ENCODE measurements around the gene PIWIL4. TPM values are rescaled to one million over a fixed set of nuclear protein-coding genes. Genes with fewer than 3 reads are reported as not detected.

PIWIL4 gene
- total and polyA plus RNA-seq, 9 of the 15 experiments (the other 6 are each of a cell fraction or from before 2014, with no cell fraction given): 6.3 to 17.0 (median 10.8) TPM

- no peak for ATAC-seq
- CTCF ChIA-PET (ENCODE audit: low intra/inter-chr PET ratio): no interaction called here
- POLR2A ChIA-PET: no interaction called here
- Histone ChIP-seq H3K9me1 (ENCODE audit: control insufficient read depth, insufficient read depth, low read length) (no peaks in the 10 kb centered on the region), H3K79me2 (ENCODE audit: control insufficient read depth, insufficient read depth, low read length) (no peaks in the 10 kb centered on the region), H2AFZ (ENCODE audit: low read depth, low read length) (no peak overlapping the region), H3K9me3 (replicated peaks; ENCODE audit: control insufficient read depth, insufficient read depth, low read depth, low read length) (no peaks in the 10 kb centered on the region), H3K27ac (ENCODE audit: extremely low read depth, low read depth, low read length) (no peak overlapping the region), H3K9ac (ENCODE audit: insufficient read depth in 1 of 2, low read depth in 2 of 2, low read length in 2 of 2) (no peak overlapping the region), H3K4me1 (replicated peaks in 1 of 2; ENCODE audit: control insufficient read depth in 2 of 2, insufficient read depth in 2 of 2, low read length in 2 of 2) (no peaks in the 10 kb centered on the region), H3K4me2 (ENCODE audit: insufficient read depth, low read length) (no peak overlapping the region), H4K20me1 (replicated peaks; ENCODE audit: control insufficient read depth, insufficient read depth, low read length) (no peaks in the 10 kb centered on the region), H3K27me3 (ENCODE audit: control insufficient read depth in 2 of 2, insufficient read depth in 2 of 2, low read length in 2 of 2) (no peaks in the 10 kb centered on the region), H3K4me3 (no peak overlapping the region), H3K36me3 (ENCODE audit: control insufficient read depth, insufficient read depth, low read length) (no peaks in the 10 kb centered on the region)
- 17% methylated on average over 4 of the region's 4 CpGs for WGBS (ENCODE audit: insufficient coverage, low coverage, missing lambda C conversion rate)
- TF ChIP-seq CHCHD3 (CRISPR knock-in tag; IDR thresholded peaks at IDR 0.05) (no peak), FOXP4 (CRISPR knock-in tag; IDR thresholded peaks at IDR 0.05; ENCODE audit: borderline replicate concordance) (no peak), MNT (conservative IDR thresholded peaks at IDR 0.05) (no peak), AFF4 (CRISPR knock-in tag; IDR thresholded peaks at IDR 0.05) (no peak), DNMT1 (IDR thresholded peaks at IDR 0.05) (no peak), SMARCA4 (IDR thresholded peaks at IDR 0.05) (no peak), ZBTB12 (CRISPR knock-in tag; IDR thresholded peaks at IDR 0.05) (no peak), ZNF77 (CRISPR knock-in tag; IDR thresholded peaks at IDR 0.05) (no peak), NFRKB (IDR thresholded peaks at IDR 0.05; ENCODE audit: low read depth) (no peak)
- FAIRE-seq: peak; percentile 55
- in situ Hi-C loops (cut with MboI) (no loop called here), intact Hi-C loops (cut with micrococcal nuclease) (no loop called here)
- DNase-seq (ENCODE audit: extremely low read depth in 1 of 4, low spot score in 3 of 4): no peak
- BruUV-seq (replicated peaks): no TSS peak
Observed at GRCh38 chr11:94662065-94662779, 95.1 kb downstream of the PIWIL4 start.
